GM19463 (cell line): ENCODE results near the gene FRMD4B.
"Not testable (repeated sequence)": the region's sequence is repeated elsewhere in the genome, so short reads cannot be mapped to it uniquely, and the experiment has no call there.

Source experiments
- ATAC-seq: cut with Tn5 transposase; IDR thresholded peaks from one replicate; pipeline ENCODE4 v1.9.1; 2021; ENCODE audit warnings: mild to moderate bottlenecking, moderate library complexity; ENCODE audit not compliant: unreplicated experiment

The FRMD4B gene

DNA sequence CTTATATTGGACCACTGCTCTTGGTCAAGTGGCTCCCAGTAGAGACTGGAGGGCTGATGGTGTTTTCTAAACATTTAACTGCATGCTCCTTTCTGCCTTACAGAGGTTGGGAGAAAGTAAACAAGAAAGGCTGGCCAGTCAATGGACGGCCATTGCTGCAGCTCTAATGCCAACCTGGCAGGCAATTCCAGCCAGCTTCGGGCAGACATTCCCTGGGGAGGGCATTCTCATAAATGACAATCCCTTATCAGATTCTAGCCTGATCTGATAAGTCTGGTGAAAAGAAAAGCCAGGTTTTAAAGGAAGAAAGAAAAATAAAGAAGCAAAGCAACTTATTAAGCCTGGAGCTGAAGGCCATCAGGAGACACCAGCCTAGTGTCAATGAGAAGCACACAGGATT, 60.7 kb downstream of the FRMD4B start:
- no peak for ATAC-seq

DNA sequence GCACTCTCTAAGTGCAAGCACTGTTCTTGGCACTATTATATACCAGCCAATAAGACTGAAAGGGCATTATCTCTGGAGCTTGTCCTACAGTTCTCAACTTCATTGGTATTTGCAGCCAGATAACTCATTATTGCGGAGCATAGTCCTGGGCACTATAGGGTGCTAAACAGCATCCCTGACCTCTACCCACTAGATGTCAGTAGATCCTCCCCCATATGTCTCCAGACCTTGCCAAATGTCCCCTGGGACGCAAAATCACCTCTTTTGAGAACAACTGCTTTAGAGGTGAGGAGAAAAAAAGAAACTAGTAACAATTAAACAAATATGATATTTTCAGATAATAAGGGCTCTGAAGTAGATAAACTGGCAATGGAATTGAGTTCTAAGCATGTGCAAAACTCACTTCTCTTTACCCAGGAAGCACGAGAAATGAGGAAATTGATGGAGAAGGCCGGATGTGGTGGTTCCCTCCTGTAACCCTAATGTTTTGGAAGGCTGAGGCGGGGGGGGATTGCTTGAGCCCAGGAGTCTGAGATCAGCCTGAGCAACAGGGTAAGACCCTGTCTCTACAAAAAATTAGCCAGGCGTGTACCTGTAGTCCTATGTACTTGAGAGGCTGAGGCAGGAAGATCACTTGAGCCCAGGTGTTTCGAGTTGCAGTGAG, 61.4 kb downstream of the FRMD4B start:
- ATAC-seq: peak; percentile 45

DNA sequence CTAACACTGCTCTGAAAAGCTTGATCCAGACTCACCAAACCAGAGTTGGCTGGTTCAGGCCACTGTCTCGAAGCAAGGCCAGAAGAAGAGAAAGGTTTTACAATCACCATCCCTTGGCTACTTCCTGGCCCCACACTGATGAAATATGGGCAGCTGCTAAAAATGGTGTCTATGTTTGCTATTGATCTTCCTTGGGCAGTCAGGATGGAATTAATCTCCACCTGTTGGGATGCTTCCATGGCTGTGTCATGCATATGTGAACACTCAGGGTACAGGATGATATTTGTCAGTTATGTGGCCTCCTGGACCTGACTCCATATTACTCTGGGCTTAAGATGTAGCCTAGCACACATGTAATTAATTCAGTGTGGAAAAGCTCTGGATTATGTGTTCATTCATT, 61.9 kb downstream of the FRMD4B start:
- ATAC-seq: no peak

DNA sequence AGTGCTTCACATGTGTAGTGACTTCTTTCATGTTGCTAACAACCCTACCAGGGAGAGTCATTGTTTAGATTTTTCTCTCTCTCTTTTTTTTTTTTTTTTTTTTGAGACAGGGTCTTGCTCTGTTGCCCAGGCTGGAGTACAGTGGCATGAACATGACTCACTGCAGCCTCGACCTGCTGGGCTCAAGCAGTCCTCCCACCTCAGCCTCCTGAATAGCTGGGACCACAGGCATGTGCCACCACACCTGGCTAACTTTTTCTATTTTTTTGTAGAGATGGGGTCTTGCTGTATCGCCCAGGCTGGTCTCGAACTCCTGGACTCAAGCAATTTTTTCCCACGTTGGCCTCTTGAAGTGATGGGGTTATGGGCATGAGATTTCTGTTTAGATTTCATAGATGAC, 63.4 kb downstream of the FRMD4B start:
- not testable (repeated sequence) for ATAC-seq

DNA sequence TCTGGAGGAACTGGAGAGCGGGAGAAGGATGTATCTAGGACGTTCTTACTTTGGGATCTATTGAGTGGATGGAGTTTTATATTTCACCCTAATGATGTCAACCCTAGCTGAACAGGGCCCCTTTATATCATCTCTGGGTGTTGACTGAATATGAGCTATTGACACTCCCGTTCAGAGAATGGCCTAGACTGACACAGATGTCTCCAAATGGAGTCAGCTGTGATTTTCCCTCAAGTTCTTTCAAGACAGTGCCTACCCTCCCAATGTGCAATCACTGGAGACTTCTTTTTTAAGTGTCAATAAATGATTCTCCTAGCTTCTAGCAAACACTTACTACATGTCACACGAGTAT, 63.8 kb downstream of the FRMD4B start:
- no peak for ATAC-seq

DNA sequence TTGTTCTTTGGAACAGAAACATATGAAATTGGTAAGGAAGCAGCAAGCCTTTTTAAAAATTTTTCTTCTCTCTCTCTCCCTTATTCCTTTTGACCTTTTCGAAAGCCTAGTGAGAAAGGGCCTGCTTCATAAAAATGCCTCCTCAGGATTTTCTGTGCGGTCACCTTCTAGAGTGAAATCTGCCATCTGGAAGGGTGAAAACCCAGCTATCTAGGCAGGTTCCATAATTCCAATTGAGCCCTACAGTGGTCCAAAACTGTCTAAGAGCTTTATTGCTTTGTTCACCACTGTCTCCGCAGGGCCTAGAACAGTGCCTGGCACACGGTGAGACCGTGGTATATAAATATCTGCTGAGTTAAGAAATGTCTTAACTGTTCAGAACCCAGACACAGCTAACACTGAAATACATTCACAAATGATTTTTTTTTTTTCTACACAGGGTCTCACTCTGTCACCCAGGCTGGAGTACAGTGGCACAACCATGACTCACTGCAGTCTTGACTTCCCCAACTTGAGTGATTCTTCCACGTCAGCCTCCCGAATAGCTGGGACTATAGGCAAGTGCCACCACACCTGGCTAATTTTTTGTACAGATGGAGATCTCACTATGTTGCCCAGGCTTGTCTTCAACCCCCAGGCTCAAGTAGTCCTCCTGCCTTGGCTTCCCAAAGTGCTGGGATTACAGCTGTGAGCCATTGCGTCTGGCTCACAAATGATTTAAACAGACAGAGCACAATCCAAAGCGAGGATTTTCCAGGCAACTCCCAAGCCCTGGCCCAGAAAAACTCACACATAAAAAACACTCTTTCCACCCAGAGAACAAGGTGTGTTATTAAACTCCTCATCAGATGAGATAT, 64.4 kb downstream of the FRMD4B start:
- ATAC-seq: no peak

DNA sequence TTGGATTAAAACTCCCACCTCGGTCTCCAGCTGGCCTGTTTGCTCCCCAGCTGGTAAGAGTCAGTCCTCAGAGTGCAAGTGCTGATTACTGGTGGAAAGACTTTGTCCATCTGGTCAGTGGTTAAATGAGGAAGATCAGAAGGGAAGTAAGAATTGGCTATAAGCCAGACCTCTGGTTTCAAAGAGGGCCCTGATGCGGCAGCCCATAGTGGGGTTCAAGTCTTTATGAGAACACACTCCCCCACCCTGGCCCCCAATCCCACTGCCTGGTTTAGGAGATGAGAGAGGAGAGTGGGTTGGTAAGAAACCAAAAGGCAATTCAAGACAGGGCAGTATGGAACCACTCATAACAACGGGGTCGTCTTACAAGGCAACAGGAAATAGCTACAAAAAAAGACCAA, 65.0 kb downstream of the FRMD4B start:
- peak; percentile 55 for ATAC-seq

DNA sequence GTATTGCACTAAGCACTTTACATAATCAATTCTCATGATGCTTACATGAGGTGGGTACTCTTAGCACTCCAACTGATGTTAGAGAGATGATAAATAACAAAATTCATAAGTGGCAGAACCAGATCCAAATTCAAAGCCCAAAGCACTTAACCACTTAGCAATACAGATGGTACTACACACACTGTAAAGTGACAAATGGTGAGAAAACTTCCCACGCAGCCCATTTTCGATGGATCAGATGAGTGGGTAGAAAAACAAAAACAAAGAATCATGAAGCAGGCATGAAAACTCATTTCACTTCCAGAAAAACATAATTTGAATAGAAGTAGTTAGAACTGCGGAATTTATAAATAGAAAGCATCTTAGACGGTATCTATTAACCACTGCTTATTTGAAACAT, 66.2 kb downstream of the FRMD4B start:
- no peak for ATAC-seq

DNA sequence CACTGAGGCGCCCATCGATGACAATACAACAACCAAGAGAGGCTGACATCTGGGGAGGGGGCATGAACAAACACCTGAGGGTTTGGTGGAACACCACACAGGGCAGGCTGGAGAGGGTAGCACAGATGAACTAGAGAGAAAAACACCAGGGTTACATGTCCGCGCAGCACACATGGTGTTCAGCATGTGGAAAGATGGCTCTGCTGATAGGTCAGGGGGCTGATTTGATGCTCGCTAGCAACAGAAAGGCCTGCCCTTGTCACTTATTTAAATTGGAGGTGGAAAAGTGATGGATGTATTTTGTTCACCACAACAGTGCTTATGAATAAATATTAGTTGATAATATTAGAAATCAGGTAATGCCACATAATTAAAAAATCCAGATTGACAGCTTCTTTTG, 67.5 kb downstream of the FRMD4B start:
- no peak for ATAC-seq

DNA sequence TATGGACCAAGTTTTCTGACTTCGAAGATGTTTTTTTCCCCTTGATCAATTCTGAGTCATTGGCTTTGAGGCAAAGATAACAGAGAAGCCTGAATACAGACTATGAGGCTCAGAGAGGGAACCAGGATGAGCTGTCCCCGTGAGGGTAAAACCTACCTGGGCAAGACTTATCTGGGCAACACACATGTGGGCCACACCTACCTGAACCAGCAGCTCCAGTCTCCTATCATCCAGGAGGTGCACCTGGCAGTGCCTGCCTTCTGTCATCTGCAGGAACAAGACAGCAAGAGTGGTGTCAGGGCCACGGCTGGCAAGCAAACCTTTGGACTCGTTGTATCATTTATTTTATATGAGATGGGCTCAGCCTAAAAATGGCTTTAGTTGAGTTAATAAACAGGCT, 72.6 kb downstream of the FRMD4B start:
- no peak for ATAC-seq

DNA sequence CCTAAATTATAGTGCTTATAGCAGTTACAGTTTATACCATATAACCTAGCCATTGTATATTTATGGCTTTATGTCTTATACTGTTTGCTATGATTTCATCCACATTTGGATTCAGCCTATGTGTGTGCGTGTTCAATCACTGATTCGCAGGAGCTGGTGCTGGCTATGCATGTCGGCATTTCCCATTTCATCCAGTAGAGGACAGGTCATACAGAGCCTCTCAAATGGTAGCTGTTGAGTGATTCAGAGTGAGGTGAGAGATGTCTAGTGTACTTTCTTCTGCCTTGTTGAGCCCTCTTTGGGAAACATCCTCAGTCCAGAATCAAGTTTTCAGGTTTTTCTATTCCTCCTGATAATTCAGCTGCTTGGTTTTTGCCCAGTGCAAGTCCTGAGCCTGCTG, 76.1 kb downstream of the FRMD4B start:
- ATAC-seq: no peak

DNA sequence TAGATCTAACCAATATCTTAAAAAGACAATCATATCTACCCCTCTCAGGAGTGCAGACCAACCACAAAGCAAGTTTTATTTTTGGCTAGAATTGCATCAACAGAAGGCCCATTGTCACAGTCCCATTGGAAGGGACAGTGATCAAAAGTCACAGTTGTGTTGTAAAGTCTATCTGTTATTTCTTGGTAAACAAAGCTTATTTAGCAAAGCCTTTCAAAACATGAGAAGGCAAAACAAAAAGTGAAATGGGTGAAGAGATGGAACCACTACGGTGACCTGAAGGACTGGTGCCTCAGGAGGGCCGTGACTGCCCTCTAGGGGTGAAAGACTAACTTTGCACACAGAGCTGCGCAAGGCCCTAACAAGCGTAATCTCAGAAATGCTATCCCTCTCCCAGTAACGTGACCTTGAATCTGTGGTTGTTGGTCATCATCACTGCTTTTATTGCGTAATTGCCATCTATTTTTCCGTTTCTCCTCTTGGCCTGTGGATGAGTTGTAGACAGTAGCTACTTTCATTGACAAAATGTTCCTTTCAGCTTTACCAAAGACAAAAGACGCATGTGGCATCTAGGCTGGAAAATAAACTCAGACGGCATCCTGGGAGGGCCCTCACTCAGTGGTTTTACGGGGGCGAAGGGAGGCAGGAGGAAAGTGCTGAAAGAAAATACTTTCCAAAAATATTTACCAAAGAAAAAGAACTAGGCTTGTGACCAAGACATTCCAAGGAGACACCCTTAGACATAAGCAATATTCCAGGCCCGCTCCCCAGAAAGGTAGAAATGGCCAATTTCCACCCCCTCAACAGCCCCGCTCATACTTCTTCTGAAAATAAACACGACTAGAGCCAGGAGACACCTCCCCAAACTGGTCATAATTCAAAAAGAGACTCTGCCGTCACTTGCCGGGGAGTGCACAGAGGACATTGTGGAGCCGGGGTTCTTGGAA, 79.4 kb downstream of the FRMD4B start:
- ATAC-seq: peak; percentile 98

DNA sequence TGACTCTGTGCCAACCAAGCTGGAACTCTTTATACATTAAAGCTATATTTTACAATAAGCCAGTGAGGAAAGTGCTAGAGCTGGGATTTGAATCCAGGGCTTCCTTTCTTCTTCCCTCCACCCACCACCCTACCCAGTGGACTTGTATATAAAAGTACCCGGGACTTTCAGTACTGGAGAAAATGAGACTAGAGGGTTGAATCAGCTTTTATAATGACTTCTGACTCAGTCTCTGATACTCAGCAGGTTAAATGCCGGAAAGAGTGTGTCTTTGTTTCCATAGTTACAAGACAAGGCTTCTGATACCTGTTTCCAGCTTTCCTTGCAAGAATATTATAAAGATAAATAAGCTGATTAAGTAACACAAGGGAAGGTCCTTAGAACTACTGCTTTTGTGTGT, 80.9 kb downstream of the FRMD4B start:
- no peak for ATAC-seq

DNA sequence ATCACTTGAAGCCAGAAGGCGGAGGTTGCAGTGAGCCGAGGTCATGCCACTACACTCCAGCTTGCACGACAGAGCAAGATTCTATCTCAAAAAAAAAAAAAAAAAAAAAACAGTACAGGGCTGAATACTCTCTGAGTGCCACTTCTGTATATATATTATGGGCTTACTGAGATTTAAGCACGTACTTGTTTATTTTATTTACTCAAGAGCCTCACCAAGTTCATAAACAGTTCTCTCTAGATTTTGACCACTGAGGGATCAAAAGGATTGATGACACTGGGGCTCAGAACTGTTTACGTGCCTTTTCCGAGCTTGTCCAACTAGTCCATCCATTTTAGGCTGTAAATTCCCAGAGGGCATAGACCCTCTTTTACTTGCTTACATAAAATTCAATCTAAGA, 81.5 kb downstream of the FRMD4B start:
- no peak for ATAC-seq

DNA sequence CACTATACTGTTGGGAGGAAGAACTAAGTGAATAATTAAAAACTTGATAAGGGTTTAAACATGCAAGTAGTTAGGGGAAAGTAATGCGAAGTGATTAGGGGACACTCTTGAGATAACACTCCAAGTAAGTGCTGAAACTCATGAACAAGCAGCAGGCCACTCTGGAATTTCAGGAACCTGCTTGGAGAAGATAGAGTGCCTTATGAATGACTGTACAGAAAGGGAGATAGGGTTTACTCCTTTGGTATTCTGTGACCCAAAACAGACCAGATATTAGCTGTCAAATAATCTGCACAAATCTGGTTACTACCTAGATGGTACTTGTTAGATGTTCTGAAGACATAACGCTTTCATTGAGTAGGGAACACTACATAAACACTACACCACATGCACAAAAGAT, 85.6 kb downstream of the FRMD4B start:
- no peak for ATAC-seq

DNA sequence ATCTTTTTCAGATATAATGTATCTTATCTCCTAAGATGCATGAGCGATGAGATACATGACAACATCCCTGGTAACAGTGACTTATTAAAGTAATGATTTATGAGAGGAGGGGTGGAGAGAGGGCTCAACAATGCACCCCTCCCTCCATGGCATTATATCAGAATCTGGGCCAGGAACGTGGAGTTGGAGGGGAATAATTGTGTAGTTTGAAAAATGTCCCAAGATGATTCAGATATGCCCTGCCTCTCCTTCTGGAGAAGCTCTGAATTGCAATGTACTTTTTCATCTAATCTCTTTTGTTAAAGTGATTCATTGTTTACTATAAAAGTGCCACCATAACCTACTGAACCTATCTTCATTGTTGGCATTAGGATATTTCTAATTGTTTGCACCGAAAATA, 86.5 kb downstream of the FRMD4B start:
- ATAC-seq: no peak

DNA sequence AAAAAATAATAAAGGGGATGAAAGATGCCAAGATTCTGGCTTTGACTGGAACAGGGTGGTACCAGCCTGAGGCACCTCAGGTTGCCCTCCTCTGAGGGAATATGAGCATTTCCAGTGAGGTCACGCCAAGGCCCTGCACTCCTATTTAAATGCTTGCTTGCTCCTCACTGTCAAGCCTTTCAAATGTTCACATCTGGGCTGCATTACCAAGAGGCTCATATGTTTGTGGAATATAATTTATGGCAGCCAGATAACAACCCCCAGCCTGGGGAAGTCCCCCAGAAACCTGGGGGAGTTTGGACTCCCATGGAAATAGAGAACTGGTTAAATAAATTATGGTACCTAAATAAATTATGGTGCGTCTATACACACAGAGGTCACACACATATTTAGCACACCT, 88.4 kb downstream of the FRMD4B start:
- ATAC-seq: no peak

DNA sequence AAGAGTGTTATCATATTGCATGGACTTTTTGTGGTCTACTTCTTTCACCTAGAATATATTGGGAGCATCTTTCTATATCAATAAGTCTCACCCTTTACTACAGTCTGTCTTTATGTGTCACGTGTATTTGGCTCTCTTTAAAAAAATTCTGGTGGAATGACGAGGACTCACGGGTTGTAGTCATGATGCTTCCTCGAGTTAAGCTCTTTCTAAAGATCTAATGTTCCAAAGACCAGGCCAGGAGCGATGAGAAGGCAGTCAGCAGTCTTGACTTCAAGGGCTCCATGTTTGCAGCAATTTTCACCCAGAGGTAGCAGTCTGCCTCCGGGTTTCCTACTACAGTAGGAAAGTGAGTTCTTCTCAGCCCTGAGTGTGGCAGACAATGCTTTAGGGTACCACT, 88.9 kb downstream of the FRMD4B start:
- no peak for ATAC-seq

DNA sequence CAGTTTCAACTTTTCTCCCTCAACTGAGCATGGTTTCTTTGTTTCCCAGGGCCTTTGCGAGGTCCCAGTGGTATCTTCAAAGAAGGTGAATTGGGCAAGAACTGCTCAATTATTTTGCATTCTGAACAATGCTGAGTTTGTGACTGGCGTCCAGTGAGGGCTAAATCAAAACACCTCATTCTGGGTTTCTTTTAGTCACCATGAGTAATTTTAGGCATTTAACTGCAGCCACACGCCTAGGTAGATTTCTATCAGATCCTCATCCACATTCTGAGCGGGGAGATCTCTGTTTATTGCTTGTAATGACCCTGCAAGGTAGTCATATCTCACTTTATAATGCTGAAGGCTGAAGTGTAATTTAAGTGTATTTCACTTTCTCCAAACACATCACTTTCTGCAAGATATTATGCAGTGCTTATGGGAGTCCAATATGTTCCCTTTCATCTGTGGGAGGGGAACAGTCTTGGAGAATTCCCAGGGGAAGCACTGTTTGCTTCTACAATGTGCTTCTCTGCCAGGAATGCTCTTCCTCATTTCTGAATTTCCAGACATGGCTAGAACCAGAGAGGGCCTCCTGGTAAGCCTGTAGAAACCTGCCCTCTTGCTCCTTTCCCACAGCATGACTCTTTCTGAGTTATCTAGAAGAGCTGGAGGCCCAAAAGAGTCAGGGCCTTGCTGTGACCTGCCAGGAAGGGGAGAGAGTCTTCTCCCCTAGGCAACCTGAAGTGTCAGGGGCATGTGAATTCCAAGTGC, 91.7 kb downstream of the FRMD4B start:
- peak; percentile 61 for ATAC-seq

DNA sequence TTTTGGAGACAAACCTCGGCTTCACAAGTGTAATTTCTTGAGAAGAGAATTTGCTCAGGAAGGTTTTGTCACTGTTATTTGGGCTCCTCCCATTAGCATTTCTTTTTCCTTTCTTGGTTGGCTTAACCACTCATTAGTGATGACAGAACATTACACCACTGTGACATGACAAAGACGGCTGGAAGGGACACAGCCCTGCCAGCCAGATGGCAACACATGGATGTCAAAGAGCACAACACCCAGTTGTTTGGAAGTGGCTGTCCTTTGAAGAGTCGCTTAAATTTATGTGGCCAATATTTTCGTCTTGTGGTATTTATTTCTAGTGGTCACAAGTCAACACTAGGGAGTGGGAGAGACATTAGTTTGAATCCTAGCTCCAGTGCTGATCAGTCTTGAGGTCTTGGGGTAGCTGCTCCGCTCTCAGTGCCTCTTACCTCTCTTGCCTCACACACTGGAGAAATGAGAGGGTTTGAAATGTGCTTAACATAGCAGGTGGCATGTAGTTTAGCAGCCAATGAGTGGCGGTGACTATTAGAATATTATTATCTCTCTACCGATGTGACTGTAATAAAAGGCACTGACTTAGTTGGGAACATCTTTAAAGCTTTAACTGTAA, 92.8 kb downstream of the FRMD4B start:
- ATAC-seq: no peak
